Stomach (tissue), 4 donors: Measurements from ENCODE around the gene RNF130.

Source experiments
- EP300 ChIP-seq: sonication (generic); formaldehyde crosslinking; IDR thresholded peaks from one replicate; pipeline ENCODE4 v1.6.1; 2017; ENCODE audit warnings: antibody characterized with exemption
- POLR2A ChIP-seq, 4 donors: fragments of 450-650 bp; IDR thresholded peaks; one replicate each; pipeline ENCODE4 v1.6.1; 2016; ENCODE audit warnings: antibody characterized with exemption in 4 of 4, control low read depth in 2 of 4, mild to moderate bottlenecking in 1 of 4, moderate library complexity in 1 of 4
- TF ChIP-seq, protein P1 (sequence below), 7 experiments: fragments of 450-650 bp in 4 of 7; fragments of 200-600 bp in 3 of 7; sonication (generic) in 3 of 7; IDR thresholded peaks; one replicate each; pipeline ENCODE4 v1.5.1; 2016 to 2019; ENCODE audit warnings: antibody characterized with exemption in 7 of 7, control low read depth in 2 of 7, mild to moderate bottlenecking in 1 of 7

DNA sequence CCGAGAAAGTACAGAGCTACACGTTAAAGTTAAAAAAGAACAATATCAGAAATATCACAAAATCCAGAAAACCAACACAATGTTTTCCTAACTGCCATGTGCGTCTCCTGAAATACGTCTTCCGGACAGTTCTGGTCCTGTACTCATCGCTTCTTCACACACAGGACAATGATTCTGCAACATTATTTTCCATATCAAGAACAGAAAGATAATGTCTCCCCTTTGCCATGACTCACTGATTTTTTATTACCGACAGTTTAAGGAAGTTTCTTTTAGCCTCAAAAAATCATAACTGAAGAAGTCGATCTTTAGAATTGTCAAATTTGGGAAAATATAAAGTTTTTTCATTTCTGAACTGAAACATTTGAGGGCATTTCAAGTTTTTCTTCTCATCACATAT, 166.4 kb downstream of the RNF130 start:
- TF ChIP-seq, protein P1, sequence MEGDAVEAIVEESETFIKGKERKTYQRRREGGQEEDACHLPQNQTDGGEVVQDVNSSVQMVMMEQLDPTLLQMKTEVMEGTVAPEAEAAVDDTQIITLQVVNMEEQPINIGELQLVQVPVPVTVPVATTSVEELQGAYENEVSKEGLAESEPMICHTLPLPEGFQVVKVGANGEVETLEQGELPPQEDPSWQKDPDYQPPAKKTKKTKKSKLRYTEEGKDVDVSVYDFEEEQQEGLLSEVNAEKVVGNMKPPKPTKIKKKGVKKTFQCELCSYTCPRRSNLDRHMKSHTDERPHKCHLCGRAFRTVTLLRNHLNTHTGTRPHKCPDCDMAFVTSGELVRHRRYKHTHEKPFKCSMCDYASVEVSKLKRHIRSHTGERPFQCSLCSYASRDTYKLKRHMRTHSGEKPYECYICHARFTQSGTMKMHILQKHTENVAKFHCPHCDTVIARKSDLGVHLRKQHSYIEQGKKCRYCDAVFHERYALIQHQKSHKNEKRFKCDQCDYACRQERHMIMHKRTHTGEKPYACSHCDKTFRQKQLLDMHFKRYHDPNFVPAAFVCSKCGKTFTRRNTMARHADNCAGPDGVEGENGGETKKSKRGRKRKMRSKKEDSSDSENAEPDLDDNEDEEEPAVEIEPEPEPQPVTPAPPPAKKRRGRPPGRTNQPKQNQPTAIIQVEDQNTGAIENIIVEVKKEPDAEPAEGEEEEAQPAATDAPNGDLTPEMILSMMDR (IDR thresholded peaks at IDR 0.05) = no peak
- TF ChIP-seq POLR2A (IDR thresholded peaks at IDR 0.05) (no peak), EP300 (no peak)
